HG03342 (cell line): ENCODE data around the gene ATP2C1.

Source experiments
- ATAC-seq: cut with Tn5 transposase; IDR thresholded peaks from one replicate; pipeline ENCODE4 v1.9.1; 2021; ENCODE audit warnings: mild to moderate bottlenecking, moderate library complexity; ENCODE audit not compliant: unreplicated experiment

ATP2C1 gene

GRCh38 chr3:130895690-130896488 is 2.0 kb downstream of the ATP2C1 start:
- ATAC-seq = no peak

- no peak for ATAC-seq
Observed at GRCh38 chr3:130897316-130897715, 3.4 kb downstream of the ATP2C1 start.

GRCh38 chr3:130900959-130901358 is 7.1 kb downstream of the ATP2C1 start:
- peak; percentile 55 for ATAC-seq

GRCh38 chr3:130901463-130902204 is 7.8 kb downstream of the ATP2C1 start:
- no peak for ATAC-seq

- no peak for ATAC-seq
Observed at GRCh38 chr3:130903412-130903908, 9.6 kb downstream of the ATP2C1 start.

DNA sequence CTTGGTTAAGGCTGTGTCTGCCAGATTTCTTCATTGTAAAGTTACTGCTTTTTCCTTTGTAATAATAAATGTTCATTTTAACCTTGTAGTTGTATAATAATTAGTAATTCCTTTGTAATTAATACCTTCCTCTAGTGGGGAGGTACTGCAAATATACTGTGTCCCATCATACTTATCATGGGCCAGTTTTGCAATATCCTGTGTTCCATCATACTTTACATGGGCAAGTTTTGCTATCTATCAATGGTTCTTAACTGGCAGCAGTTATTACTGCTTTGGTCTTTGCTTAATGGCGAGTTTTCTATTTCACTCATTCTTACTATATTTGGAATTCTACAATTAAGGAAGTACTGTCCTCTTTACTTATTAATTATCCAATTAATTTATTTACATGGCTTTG is 10.6 kb downstream of the ATP2C1 start:
- no peak for ATAC-seq

DNA sequence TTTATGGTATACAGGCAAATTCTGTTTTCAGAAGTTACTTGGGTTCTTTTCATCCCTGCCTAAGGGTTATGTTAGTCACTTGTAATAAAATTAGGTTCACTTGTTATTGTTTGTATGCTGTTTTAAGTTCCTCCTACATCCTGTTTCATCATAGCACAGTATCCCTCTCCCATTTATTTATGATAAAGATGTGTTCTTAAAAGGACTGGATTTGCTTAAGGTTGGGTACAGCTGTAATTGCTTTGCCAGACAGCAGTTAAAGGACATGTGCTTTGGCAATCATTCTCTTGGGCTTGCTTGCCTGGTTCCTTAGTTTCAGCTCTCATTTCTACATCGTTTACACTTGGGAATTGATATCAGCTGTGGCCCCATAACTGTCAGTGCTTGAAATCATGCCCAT is 11.7 kb downstream of the ATP2C1 start:
- ATAC-seq = no peak

- no peak for ATAC-seq
Observed at GRCh38 chr3:130906374-130906995, 12.6 kb downstream of the ATP2C1 start.

DNA sequence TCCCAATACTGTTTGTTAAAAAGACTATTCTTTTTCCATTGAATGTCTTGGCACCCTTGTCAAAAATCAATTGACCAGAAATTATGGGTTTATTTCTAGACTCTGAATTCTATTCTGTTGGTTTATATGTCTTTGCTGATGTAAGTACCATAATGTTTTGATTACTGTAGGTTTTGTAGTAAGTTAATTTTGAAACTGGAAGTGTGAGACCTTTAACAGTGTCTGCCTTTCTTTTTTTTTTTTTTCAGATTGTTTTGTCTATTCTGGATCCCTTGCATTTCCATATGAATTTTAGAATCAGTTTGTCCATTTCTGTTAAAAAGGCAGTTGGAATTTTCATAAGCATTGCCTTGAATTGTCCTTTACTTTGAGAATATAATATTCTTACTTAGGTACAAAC is 13.6 kb downstream of the ATP2C1 start:
- no peak for ATAC-seq

DNA sequence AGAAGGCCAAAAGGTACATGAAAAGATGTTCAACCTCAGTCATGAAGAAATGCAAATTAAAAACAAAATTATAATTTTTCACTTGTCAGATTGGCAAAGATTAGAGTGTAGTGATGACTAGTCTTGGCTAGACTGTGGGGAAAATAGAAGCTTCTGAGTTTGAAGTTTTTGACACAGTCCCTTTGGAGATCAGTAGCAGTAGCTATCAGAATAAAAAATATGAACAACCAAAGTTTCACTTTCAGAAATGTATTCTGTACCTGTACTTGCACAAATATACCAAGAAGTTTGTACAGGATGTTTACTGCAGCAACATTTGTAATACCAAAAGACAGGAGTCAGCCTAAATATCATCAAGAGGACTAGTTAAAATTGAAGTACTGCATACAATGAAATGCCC is 14.1 kb downstream of the ATP2C1 start:
- ATAC-seq = no peak

DNA sequence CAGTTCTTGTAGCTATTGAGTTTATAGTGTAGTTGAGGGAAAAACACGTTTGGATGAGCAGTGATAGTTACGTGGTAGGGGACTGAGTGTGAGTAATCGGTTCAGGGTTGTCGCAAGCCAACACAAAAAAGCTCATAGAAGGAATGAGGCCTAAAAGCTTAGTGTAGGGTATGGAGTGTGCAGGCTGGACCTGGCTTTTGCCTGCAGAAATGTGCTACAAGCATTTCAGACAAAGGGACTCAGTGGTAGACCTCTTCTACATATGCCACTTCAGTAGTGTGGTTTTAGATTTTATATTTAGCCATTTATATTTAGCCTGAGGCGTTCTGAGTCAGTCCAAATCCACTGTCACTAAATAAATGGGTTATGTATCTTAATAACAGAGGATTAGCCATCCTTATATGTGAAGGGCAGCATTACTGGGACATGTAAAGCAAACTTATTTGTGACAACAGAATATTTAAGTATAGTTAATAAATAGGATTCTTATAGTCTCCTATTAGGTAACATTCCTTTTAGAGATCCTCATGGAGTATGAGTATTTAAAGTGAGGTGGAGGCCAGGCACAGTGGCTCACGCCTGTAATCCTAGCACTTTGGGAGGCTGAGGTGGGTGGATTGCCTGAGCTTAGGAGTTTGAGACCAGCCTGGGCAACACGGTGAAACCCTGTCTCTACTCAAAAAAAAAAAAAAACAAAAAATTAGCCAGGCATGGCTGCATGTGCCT is 21.8 kb downstream of the ATP2C1 start:
- ATAC-seq = peak; percentile 46

DNA sequence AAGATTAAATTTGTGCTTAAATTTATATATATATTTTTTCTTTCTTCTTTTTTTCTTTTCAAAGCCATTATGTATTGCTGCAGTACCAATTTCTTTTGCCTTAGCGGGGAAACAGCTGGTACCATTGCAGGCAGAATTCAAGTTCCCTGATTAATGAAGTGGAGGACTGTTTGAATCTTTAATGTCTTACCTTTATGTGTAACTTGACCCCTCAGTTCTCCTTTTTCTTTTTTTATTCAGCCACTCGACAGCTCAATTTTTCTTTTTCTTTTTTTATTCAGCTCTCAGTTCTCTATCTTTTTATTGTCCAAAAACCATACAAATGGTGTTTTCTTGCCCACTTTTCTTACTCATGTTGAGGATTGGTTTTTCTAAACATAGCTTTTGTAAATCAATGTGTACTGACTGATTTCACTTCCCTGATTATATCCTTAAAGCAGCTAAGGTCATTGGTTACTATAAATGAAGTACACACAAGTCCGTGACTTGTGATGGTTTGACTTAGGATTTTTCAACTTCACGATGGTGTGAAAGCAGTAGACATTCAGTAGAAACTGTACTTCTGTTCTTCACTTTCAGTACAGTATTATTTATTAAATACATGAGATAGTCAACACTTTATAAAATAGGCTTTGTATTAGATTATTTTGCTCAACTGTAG is 22.8 kb downstream of the ATP2C1 start:
- ATAC-seq = peak; percentile 71

DNA sequence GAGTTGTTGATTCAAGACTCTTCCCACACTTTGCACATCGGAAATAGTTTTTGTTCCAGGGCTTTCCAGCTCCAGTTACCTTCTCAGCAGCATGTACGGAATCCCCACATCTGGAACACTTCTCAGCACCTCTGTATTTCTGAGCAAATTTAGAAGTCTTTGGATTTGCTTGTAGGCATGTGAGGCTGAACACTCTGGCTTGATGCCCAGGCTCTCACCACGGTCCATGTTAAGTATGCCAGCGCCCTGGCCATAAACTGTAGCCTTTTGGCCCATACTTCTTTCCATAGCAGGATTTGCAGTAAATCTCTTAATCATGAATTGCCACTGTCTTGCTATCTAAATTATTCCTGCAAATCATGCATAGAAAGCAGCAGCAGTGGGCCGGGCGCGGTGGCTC is 24.4 kb downstream of the ATP2C1 start:
- no peak for ATAC-seq

DNA sequence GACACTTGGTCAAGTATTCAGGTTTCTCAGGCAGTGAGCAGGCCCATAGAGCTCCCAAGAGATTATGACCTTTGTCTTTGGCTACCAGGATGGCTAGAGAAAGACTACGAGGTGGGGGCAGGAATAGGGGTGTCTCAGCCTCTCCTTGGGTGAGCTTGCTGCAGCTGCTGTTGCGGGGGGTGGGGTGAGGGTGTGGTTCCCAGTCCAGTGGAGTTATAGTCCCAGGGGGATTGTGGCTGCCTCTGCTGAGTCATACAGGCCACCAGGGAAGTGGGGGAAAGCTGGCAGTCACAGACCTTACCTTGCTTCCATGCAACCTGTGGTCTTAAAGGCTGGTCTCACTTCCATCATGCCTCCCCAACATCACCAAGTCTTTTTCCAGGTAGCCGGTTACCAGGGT is 31.7 kb downstream of the ATP2C1 start:
- ATAC-seq = peak; percentile 70

DNA sequence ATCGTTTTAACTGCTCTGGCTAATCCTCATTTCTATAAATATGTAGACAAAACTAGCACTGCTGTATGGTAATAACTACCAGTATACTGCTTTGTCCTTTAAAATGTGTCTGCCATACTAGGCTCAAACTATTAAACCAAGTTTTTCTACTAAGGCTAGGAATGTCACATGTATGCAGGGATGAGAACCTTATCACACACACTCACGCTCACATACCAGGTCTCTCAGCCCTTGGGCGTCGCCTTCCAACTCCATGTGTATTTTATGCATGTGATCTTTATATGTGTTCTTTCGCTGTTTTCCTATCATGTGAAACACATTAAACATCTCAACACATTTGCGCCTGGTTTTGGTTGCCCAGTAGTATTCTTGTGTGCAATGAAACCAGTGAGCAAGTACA is 32.6 kb downstream of the ATP2C1 start:
- ATAC-seq = no peak

GRCh38 chr3:130929804-130930203 is 35.9 kb downstream of the ATP2C1 start:
- ATAC-seq = no peak

DNA sequence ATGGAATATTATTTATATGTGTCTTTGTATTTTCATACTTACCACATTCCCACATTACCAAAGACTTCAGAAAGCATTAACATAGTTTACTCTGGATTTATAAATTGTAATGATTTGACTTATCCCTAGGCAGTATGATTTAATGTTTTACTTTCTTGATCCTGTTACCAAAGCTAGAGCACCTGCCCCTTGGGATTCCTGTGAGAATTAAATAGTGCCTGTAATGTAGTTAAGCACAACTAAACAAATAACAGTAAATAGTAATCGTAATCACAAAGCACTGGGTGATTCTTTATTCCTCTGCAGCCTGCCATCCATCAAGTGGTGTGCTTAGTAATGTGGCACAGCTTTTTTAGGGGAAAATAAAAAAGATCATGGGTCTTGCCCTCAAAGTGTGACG is 39.1 kb downstream of the ATP2C1 start:
- no peak for ATAC-seq

- ATAC-seq = no peak
Observed at GRCh38 chr3:130933801-130934345, 40.0 kb downstream of the ATP2C1 start.

- ATAC-seq = no peak
Observed at GRCh38 chr3:130934442-130935089, 40.7 kb downstream of the ATP2C1 start.
